ENCODE data around the gene NDUFA11. TPM values are rescaled to one million over a fixed set of nuclear protein-coding genes. Genes with fewer than 3 reads are reported as not detected.
A peak's percentile ranks its signal among the peaks of the same experiment; 100 is the strongest.

NDUFA11 gene
- total and polyA plus RNA-seq, 2 of the 13 experiments (the other 11 are each of a cell fraction or from before 2014, with no cell fraction given), result 286 to 378 TPM

DNA sequence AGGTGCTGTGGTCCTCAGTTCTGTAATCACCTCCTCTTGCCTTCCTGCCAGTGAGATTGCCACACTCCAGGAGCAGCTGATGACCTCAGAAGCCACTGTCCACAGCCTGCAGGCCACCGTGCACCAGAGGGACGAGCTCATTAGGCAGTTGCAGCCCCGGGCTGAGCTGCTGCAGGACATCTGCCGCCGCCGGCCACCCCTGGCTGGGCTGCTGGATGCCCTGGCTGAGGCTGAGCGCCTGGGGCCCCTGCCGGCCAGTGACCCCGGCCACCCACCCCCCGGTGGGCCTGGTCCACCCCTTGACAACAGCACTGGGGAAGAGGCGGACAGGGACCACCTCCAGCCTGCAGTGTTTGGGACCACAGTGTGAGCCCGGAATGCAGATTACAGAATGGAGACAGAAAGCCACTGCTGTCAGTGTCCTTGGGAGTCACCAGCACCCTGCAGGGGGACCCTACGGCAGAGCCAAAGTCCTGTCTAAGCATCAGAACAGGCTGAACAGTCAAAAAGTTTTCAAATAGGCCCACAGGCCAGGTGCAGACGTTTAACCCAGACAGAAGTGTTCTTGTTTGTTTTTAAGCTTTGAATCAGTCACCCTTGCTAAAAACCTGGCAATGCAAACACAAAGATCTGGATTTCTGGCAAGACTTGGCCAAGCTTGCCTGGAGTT lies 5.3 kb upstream of the NDUFA11 start (continued):
- TF ChIP-seq TMF1 (CRISPR knock-in tag; IDR thresholded peaks at IDR 0.05; ENCODE audit: low read depth) (no peak), ZBTB10 (CRISPR knock-in tag; IDR thresholded peaks at IDR 0.05; ENCODE audit: borderline replicate concordance) (no peak), TSC22D2 (CRISPR knock-in tag; IDR thresholded peaks at IDR 0.05; ENCODE audit: borderline replicate concordance) (no peak), PRDM4 (CRISPR knock-in tag; IDR thresholded peaks at IDR 0.05; ENCODE audit: borderline replicate concordance) (no peak), UBTF (CRISPR knock-in tag; IDR thresholded peaks at IDR 0.05) (peak; percentile 78), ZNF33A (CRISPR knock-in tag; IDR thresholded peaks at IDR 0.05; ENCODE audit: borderline replicate concordance) (no peak), ZNF652 (CRISPR knock-in tag; IDR thresholded peaks at IDR 0.05; ENCODE audit: borderline replicate concordance, low read depth) (no peak), ZNF326 (CRISPR knock-in tag; IDR thresholded peaks at IDR 0.05; ENCODE audit: borderline replicate concordance) (no peak), SRSF1 (optimal IDR thresholded peaks at IDR 0.05; ENCODE audit: low read depth, low read length) (peak; percentile 35), GTF2F1 (IDR thresholded peaks at IDR 0.05; ENCODE audit: low read length) (no peak), DMTF1 (CRISPR knock-in tag; IDR thresholded peaks at IDR 0.05) (no peak), EEA1 (CRISPR knock-in tag; IDR thresholded peaks at IDR 0.05; ENCODE audit: borderline replicate concordance) (no peak), ZSCAN29 (CRISPR knock-in tag; conservative IDR thresholded peaks at IDR 0.05) (no peak), SPEN (CRISPR knock-in tag; IDR thresholded peaks at IDR 0.05; ENCODE audit: low read depth) (no peak), ZNF747 (CRISPR knock-in tag; IDR thresholded peaks at IDR 0.05; ENCODE audit: borderline replicate concordance) (no peak; the same call in 1 of the 2 replicates), RXRB (CRISPR knock-in tag; IDR thresholded peaks at IDR 0.05; ENCODE audit: borderline replicate concordance) (peak; percentile 78), RARA (CRISPR knock-in tag; IDR thresholded peaks at IDR 0.05) (no peak; the same call in 1 of the 2 replicates), MTF2 (CRISPR knock-in tag; IDR thresholded peaks at IDR 0.05; ENCODE audit: borderline replicate concordance) (no peak)
- TF ChIP-seq, protein P1, sequence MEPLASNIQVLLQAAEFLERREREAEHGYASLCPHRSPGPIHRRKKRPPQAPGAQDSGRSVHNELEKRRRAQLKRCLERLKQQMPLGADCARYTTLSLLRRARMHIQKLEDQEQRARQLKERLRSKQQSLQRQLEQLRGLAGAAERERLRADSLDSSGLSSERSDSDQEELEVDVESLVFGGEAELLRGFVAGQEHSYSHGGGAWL (CRISPR knock-in tag; IDR thresholded peaks at IDR 0.05), result peak; percentile 63
